Transverse colon (tissue), 4 donors: Measurements from ENCODE around the gene CDK5RAP2. TPM values are rescaled to one million over a fixed set of nuclear protein-coding genes. Genes with fewer than 3 reads are reported as not detected.
A peak's percentile ranks its signal among the peaks of the same experiment; 100 is the strongest.

ENCODE experiments used
- DNase-seq: peaks from one replicate; pipeline ENCODE4 v3.0.0-alpha.2; 2019
- H3K27ac ChIP-seq, 4 donors: fragments of 200-600 bp; sonication (generic); 2 replicates each; pipeline ENCODE4 v1.5.1; 2016 to 2018; ENCODE audit warnings: inconsistent platforms in 4 of 4
- H3K27me3 ChIP-seq: fragments of 200-600 bp; sonication (generic); 2 replicates; pipeline ENCODE4 v1.5.1; 2017; ENCODE audit warnings: inconsistent platforms
- H3K36me3 ChIP-seq, 4 donors: fragments of 200-600 bp; sonication (generic); 2 replicates each; pipeline ENCODE4 v1.5.1; 2017 to 2019; ENCODE audit warnings: inconsistent platforms in 4 of 4
- H3K4me1 ChIP-seq, 4 donors: fragments of 200-600 bp; sonication (generic); 2 replicates each; pipeline ENCODE4 v1.5.1; 2017 to 2020; ENCODE audit warnings: inconsistent platforms in 4 of 4
- H3K4me3 ChIP-seq, 4 donors: fragments of 200-600 bp; sonication (generic); 1 replicate in 1 of 4; 2 replicates in 3 of 4; pipeline versions ENCODE4 v1.5.1 to v1.6.1; 2017 to 2019; ENCODE audit warnings: inconsistent platforms in 4 of 4
- H3K9me3 ChIP-seq, 2 donors: fragments of 200-600 bp; sonication (generic); 2 replicates each; pipeline ENCODE4 v1.5.1; 2017 to 2019; ENCODE audit warnings: inconsistent platforms in 2 of 2
- EP300 ChIP-seq: sonication (generic); formaldehyde crosslinking; IDR thresholded peaks from one replicate; pipeline ENCODE4 v1.6.1; 2017; ENCODE audit warnings: antibody characterized with exemption, low read depth
- POLR2A ChIP-seq: fragments of 450-650 bp; IDR thresholded peaks from one replicate; pipeline ENCODE4 v1.6.1; 2016; ENCODE audit warnings: antibody characterized with exemption, mild to moderate bottlenecking, moderate library complexity
- POLR2AphosphoS5 ChIP-seq, 3 donors: sonication (generic); formaldehyde crosslinking; IDR thresholded peaks; one replicate each; pipeline ENCODE4 v1.6.1; 2016; ENCODE audit warnings: antibody characterized with exemption in 3 of 3
- WGBS, 2 donors: methylation state at CpG; one replicate each; pipeline ENCODE4 v1.1.5; 2018; ENCODE audit warnings: low coverage in 1 of 2; 5-methylcytosine and 5-hydroxymethylcytosine counted together
- in situ Hi-C, 4 donors: fragments of 200-750 bp; cut with MboI; loops; one replicate each; pipeline versions ENCODE4 v1.15.0 to v1.15.1; 2017; ENCODE audit warnings: low sequenced_read_pairs in 3 of 4, low pct_ligation_motif_present in 1 of 4, low pct_unique_long_range_greater_than_20kb in 1 of 4
- intact Hi-C: fragments of 100-400 bp; cut with DNase I; formaldehyde crosslinking; loops from one replicate; pipeline ENCODE4 v1.15.1; 2023; ENCODE audit warnings: low total_unique reads
- total RNA-seq, 4 donors: library from RNA; depleted of rRNA; stranded (reverse); fragments of >200 nt; gene quantifications; one replicate each; pipeline ENCODE4 v1.1.0, GENCODE V29; 2016
- TF ChIP-seq, protein P1 (sequence below), 5 experiments: fragments of 200-600 bp in 3 of 5; fragments of 450-650 bp in 2 of 5; sonication (generic) in 3 of 5; IDR thresholded peaks; 1 replicate in 2 of 5; 2 replicates in 3 of 5; pipeline ENCODE4 v1.5.1; 2016 to 2017; ENCODE audit warnings: antibody characterized with exemption in 5 of 5, inconsistent platforms in 3 of 5, mild to moderate bottlenecking in 2 of 5, moderate library complexity in 1 of 5

Gene CDK5RAP2
- total RNA-seq, 4 donors from 2014 or later: 23.6 to 154 (median 28.0) TPM

DNA sequence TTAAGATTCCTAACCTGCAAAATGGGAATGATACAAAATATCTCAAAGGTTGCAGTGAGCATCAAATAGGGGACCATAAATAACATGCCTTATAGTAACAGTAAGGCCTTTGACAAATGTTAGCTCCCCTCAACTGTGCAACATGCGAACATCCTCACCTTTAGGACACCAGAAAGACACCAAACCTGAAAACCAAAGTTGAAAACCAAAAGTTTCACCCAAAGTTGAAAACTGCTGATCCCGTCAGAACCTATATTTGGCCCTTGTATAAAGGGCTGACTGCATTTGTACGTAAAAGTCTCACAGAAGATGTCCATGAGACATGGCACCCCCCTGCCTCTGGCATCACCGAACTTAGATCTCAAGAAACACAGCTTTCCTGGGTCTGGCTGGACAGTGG is 12.1 kb downstream of the CDK5RAP2 start:
- H3K27me3 ChIP-seq: no peaks in the 10 kb centered on the region
- DNase-seq: no peak
- in situ Hi-C loops (no loop called here), intact Hi-C loops (no loop called here)
- peaks cover 0 to 55% (median 13%) of the 10 kb centered on the region in 4 donors for H3K36me3 ChIP-seq
- no peaks in the 10 kb centered on the region for H3K9me3 ChIP-seq
- WGBS, 2 donors: 96 to 100% methylated on average over 2 to 4 of the region's 4 CpGs
- H3K4me1 ChIP-seq: peaks cover 0 to 7% (median 0%) of the 10 kb centered on the region in 4 donors
- H3K4me3 ChIP-seq: no peak overlapping the region
- H3K27ac ChIP-seq: no peak overlapping the region
- no peak for TF ChIP-seq POLR2AphosphoS5 (IDR thresholded peaks at IDR 0.05)
- no peak for TF ChIP-seq POLR2A
- TF ChIP-seq EP300: no peak
- TF ChIP-seq, protein P1, sequence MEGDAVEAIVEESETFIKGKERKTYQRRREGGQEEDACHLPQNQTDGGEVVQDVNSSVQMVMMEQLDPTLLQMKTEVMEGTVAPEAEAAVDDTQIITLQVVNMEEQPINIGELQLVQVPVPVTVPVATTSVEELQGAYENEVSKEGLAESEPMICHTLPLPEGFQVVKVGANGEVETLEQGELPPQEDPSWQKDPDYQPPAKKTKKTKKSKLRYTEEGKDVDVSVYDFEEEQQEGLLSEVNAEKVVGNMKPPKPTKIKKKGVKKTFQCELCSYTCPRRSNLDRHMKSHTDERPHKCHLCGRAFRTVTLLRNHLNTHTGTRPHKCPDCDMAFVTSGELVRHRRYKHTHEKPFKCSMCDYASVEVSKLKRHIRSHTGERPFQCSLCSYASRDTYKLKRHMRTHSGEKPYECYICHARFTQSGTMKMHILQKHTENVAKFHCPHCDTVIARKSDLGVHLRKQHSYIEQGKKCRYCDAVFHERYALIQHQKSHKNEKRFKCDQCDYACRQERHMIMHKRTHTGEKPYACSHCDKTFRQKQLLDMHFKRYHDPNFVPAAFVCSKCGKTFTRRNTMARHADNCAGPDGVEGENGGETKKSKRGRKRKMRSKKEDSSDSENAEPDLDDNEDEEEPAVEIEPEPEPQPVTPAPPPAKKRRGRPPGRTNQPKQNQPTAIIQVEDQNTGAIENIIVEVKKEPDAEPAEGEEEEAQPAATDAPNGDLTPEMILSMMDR (IDR thresholded peaks at IDR 0.05): no peak

DNA sequence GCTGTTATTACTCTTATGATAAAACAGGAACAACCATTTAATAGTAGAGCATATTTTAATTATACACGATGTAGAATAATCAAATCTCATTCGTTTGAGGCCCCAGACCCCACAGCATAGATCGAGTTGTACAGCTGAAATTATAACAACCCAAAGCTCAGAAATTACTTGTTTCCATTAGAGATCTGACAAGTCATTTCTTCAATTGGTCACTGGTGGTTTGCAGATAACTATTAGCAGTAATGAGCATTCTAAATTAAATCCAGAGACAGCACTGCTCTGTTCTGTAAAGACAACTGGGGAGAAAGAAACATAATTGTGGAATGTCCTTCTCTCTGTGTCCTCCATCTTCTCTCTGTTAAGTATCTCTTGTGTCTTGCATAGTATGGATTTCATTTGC is 12.9 kb downstream of the CDK5RAP2 start:
- H3K4me3 ChIP-seq: no peak overlapping the region
- no peaks in the 10 kb centered on the region for H3K27me3 ChIP-seq
- in situ Hi-C loops: no loop called here
- intact Hi-C loops: no loop called here
- peaks cover 0 to 7% (median 0%) of the 10 kb centered on the region in 4 donors for H3K4me1 ChIP-seq
- TF ChIP-seq POLR2AphosphoS5 (IDR thresholded peaks at IDR 0.05): no peak
- TF ChIP-seq, protein P1 (IDR thresholded peaks at IDR 0.05): no peak
- no peak for TF ChIP-seq POLR2A
- no peaks in the 10 kb centered on the region for H3K9me3 ChIP-seq
- peaks cover 0 to 55% (median 13%) of the 10 kb centered on the region in 4 donors for H3K36me3 ChIP-seq
- H3K27ac ChIP-seq: no peak overlapping the region
- WGBS, 2 donors: 87 to 89% methylated on average over 3 of the region's 3 CpGs
- DNase-seq: no peak

- intact Hi-C loops (no loop called here), in situ Hi-C loops (no loop called here)
- WGBS, 2 donors: 99% methylated on average over 3 of the region's 3 CpGs; no CpG with 5 or more reads in 1 of the 2 donors
- no peaks in the 10 kb centered on the region for H3K27me3 ChIP-seq
- TF ChIP-seq EP300: no peak
- TF ChIP-seq POLR2AphosphoS5 (IDR thresholded peaks at IDR 0.05): no peak
- TF ChIP-seq, protein P1 (IDR thresholded peaks at IDR 0.05): no peak
- TF ChIP-seq POLR2A: no peak
- peaks cover 0 to 33% (median 7%) of the 10 kb centered on the region in 4 donors for H3K36me3 ChIP-seq
- no peak overlapping the region for H3K27ac ChIP-seq
- no peak for DNase-seq
- H3K9me3 ChIP-seq: no peaks in the 10 kb centered on the region
- H3K4me1 ChIP-seq: peaks cover 0 to 7% (median 0%) of the 10 kb centered on the region in 4 donors
- no peak overlapping the region for H3K4me3 ChIP-seq
Observed at GRCh38 chr9:120564589-120564988, 15.4 kb downstream of the CDK5RAP2 start.

DNA sequence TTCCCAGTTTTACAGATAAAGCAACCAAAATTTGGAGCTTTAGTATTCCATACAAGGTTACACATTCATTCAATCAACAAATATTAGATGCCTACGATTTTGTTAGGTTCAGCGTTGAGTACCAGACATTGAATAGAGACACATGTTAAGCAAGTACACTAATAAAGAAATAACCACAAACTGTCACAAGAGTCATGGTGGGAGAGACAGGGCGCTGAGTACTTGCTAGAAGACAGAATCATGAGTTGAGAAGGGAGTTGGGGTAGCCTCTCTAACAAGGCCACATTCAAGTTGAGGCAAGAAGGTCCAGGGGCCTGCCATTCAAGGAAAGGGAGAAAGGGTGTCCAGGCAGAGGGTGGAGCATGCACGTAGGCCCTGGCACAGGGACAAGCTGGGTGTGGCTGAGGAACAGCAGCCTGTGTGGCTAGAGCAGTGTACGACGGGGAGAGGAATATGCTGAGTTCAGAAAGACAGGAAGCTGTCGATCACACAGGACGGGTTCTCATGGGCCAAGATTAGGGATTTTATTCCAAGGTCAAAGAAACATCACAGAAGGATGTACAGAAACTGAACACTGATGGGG is 17.0 kb downstream of the CDK5RAP2 start:
- H3K9me3 ChIP-seq: no peaks in the 10 kb centered on the region
- 65 to 67% methylated on average over 6 to 8 of the region's 8 CpGs for WGBS, 2 donors
- peaks cover 0 to 7% (median 0%) of the 10 kb centered on the region in 4 donors for H3K4me1 ChIP-seq
- peaks cover 0 to 18% (median 2%) of the 10 kb centered on the region in 4 donors for H3K36me3 ChIP-seq
- no peak overlapping the region for H3K4me3 ChIP-seq
- in situ Hi-C loops: no loop called here
- no peak overlapping the region for H3K27ac ChIP-seq
- DNase-seq: peak; percentile 57
- TF ChIP-seq, protein P1 (IDR thresholded peaks at IDR 0.05): no peak
- no peak for TF ChIP-seq POLR2AphosphoS5 (IDR thresholded peaks at IDR 0.05)
- TF ChIP-seq EP300: no peak
- TF ChIP-seq POLR2A: no peak
- intact Hi-C loops: no loop called here
- no peaks in the 10 kb centered on the region for H3K27me3 ChIP-seq
